NCI-H128 (cell line): Measurements from ENCODE around the gene MYBPH.

Experiments
- DNase-seq: peaks from one replicate; lab custom pipeline; 2025; ENCODE audit not compliant: unreplicated experiment; lab: John Stamatoyannopoulos, UW

MYBPH gene, protein sequence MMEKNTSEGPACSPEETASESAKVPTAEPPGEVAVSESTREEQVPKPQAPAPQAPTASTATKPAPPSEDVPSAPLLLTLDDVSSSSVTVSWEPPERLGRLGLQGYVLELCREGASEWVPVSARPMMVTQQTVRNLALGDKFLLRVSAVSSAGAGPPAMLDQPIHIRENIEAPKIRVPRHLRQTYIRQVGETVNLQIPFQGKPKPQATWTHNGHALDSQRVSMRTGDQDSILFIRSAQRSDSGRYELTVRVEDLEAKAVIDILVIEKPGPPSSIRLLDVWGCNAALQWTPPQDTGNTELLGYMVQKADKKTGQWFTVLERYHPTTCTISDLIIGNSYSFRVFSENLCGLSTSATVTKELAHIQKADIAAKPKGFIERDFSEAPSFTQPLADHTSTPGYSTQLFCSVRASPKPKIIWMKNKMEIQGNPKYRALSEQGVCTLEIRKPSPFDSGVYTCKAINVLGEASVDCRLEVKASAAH

DNA sequence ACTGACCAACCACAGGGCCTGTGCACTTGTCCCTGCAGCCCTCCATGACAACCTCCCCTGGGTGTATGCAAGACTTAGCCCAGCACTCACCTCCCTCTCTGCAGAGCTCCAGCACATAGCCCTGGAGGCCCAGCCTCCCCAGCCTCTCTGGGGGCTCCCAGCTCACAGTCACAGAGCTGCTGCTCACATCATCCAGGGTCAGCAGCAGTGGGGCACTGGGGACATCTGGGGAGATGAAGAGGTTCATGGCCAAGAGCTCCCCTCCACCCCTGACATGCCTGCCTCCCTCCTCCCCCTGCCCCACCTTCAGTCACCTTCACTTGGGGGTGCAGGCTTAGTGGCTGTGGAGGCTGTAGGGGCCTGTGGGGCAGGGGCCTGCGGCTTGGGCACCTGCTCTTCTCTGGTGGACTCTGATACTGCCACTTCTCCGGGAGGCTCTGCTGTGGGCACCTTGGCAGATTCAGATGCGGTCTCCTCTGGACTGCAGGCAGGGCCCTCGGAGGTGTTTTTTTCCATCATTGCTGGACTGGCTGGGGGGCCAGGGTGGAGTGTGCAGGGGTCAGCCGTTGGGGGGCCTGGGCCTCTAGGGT, at the start of gene MYBPH:
Gene MYBPH (minus strand): TSS at position 590 of the 590 bp plus-strand sequence. CDS start 71 bp downstream, at position 519.
- DNase-seq, result no peak

DNA sequence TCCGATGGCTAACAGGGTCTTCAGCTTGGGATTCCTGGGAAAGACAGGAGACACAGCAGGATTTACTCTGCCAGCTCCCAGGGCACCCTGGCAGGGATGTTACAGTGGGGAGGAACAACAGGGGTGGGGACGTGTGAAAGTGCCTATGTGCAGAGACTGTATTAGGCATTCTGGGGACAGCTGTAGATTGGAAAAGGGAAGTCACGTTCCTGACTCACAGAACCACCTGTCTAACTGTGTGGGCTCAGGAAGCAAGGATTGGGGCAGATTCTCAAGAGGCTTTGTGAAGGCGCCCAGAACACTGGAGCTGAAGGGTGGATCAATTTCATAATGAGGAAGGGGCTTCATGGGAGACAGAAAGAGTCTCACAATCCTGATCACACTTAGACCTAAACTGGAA, 49.4 kb upstream of the MYBPH start:
- DNase-seq, result no peak

DNA sequence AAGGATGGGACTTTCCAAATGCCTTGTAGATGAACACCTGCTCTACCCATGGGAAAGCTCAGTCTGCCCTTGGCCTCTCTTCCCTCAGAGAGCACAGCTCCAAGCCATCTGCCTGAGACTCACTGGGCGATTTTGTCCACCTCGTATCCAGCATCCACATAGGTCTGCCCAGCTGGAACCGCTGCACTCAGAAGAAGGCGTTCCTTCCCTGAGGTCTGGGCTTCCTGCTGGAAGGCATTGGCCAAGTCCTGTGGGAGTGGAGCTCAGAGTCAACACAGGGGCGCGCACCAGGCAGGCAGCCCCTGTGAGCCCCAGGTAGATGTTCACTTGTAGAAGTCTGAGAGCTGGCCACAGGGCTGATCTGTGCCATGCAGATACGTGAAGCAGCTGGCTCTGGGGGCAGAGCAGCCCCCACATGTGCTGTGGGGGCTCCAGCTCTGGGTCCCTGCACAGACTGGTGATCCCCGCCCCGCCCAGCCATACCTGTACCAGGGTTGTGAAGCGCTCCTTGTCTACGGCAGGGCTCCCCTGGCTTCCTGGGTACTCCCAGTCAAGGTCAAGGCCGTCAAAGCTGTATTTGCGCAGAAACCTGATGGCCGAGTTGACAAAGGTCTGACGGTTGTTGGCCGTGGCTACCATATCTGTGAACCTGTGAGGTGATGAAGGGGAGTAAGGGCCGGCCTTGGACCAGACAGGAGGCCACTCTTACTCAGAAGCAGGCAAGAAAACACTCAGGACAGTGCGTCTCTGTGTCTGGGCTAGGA, 47.6 kb upstream of the MYBPH start:
- no peak for DNase-seq

DNA sequence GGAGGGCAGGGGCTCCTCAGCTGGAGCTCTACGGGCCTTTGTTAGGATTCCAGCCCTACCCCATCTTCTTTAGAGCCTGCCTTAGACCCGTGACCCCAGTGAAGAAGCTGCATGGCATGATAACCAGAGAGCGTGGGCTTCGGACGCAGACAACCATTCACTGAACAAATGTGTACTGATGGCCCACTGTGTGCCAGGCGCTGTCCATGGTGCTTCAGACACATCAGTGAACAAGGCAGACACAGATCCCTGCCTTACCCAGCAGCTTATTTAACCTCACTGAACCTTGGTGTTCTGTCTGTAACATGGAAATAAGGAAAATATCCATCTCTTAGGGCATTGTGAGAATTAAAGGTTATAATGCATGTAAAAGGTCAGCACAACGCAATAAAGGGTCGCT, 44.3 kb upstream of the MYBPH start:
- no peak for DNase-seq

DNA sequence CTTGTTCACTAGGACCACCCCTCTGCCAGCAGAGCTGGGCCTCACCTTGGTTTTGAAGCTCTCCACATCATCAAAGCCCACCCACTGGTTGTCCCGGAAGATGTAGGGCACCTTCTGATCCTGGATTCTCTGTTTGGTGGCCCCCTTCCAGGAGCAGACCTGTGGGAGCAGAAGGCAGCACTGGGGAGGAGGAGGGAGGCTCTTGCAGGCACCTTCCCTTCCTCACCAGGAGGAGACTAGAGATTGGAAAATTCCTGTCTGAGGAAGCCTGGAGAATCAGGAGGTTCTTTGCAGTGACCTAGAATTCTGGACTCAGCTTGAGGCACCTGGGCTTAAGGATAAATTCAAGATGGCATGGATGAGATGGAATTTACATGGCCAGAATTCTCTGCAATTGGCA, 43.5 kb upstream of the MYBPH start:
- no peak for DNase-seq

DNA sequence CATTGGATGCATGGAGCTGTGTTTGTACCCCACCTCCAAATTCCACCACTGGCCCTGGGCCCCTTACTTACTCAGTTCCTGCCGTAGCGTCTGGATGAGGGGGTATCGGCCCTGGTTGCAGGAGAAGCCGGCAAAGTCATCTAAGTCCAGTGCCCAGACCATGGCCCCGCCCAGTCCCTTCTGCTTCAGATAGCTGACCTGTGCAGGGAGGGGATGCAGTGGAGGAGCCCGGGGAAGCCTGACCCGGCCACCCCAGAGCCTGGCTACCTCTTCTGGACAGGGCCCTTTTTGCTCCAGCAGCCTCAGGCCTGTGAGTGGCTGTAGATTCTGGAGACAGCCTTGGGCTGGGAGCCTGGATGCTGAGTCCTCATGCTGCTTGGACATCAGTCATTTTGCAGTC, 42.0 kb upstream of the MYBPH start:
- DNase-seq, result no peak

DNA sequence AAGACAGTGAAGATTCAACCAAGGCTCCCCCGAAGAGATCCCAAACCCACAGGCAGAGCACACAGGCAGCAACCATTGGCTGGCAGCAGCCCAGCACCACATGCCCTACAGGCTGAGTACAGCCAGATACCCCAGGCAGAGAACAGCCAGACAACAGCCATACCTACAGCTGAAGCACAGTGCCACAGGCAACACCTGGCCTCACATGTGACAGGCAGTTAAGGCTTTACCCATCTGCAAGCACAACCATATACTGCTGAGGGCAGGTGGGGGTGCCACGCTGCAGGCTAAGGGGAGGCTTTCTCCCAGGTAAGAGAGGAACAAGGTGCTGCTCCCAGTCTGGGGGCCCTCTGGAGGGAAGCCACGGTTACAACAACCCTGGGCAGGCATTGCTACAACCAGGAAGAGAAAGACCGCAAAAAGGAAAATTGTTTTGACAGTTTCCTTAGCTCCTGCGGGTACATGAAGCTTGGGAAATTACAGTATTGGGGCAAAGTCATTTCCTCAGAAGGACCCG, 41.6 kb upstream of the MYBPH start:
- DNase-seq, result no peak

DNA sequence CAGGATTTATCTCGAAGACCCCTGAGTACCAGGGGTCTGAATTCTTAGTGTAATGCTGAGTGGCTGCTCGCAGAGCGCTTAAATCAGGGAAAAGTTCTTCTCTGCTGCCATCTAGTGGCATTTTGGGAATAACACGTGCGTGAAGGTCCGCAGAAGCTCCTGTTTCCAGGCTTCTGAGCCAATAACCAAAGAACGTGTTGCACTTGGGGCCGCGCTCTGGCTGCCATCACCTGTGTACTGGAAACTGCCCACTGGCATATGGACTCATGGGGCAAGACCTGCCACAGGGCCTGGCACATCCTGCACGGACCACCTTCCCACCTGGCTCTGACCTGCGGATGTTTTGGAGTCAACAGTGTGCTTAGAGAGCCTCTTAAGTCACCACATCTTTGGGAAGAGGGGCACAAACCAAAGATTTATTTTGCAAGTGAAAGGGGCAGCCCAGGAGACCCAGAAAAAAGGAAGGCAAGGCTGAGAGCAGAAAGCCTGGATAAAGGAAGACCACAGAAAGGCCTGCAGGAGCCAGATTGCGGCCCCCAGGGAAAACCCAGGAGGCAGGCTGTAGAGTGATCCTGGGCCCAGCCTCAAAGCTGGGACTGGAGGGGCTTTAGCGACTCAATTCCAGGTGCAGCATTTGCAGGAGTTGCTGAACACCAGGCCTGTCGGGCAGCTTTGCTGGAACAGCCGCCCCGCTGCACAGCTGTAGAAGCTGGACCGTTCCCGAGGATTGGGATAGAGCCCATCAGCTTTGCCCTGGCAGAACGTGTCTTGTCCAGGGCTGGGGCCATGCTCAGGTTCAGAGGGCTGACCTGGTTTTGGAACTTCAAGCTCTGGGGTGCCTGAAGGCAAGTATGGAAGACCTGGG, 40.9 kb upstream of the MYBPH start:
- DNase-seq, result peak; percentile 92

DNA sequence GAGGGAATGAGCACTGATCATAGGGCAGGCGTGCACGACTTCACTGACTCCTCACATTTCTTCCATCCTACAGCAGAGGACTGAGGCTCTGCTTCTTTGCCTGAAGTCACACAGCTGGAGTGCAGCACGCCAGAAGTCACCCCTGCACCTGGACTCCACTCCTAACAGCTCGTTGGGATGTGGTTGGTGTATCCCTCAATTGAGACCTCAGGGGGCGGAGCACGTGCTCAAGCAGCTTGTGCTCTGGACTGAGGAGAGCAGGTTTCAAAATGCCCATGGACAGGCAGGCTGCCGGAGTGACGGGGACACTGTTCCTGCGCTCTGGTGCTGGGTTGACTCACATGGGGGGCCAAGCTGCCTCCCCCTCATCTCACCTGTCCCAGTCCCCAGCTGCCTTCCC, 39.9 kb upstream of the MYBPH start:
- no peak for DNase-seq

DNA sequence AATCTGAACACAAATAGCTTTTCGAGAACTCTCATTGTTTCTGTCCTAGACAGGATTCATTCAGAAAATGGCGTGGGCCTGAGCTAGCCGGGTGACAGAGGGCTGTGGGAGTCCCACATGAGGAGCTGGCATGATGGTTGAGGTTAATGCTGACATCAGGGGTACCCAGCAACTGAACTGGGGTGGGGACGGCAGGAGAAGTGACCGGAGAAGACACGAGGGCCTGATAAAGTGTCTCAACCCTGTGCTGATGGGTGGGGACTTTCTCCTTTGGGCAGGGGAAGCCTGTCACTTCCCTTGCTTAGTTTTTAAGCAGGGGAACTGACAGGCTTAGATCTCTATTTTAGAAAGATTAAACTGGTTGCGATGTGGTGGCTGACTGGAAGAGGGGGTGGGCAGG, 39.2 kb upstream of the MYBPH start:
- no peak for DNase-seq

DNA sequence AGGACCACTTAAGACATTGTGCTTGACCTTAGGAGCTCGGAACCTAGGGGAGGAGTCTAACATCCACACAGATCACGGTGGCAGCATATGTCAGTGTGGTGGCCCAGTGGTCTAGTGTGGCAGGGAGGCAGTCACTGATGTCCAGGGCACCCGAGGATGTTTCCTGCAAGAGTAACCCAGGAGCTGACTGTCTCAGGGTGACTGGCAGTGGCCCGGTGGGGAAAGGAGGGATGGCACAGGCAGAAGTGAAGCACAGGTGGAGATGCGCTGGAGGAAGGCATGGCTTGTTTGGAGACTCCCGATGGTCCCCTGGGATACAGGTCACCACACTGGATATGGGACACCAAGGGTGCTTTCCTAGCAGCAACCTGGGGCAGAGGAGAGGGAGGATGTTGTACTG, 37.5 kb upstream of the MYBPH start:
- no peak for DNase-seq

DNA sequence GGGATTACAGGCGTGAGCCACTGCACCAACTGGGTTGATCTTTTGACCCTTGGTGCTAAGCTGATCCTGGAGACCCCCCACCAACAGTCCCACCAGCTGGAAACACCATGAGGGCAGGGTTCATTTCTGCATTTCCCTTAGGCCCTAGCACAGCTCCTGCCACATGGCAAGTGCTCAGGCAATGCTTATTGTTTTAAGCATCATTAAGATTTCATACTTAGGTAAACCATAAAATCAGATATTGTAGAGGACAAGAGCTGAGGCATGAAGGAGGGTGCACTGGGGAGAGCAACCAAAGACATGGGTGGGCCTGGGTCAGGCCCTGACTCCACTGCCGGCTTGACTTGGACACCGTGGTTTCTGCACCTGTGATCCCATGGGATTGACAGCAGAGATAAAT, 36.2 kb upstream of the MYBPH start:
- no peak for DNase-seq

DNA sequence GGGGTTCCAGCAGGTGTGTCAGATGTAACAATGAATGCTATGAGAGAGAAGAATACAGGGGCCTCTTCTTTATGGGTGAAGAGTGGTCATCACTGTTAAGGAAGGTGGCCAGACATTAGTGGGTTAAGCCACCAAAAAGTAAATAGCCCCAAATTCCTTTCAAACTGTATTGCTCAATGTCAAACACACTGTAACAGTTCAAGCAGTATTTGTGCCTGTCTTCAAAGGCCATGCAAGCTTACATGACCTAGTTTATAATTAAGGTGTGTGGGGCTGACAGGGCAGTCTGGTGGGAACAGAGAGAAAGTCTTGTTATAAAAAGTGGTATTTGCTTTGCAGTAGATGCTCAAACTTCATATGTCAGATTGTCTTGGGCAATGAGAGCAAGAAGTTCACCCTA, 35.4 kb upstream of the MYBPH start:
- no peak for DNase-seq

DNA sequence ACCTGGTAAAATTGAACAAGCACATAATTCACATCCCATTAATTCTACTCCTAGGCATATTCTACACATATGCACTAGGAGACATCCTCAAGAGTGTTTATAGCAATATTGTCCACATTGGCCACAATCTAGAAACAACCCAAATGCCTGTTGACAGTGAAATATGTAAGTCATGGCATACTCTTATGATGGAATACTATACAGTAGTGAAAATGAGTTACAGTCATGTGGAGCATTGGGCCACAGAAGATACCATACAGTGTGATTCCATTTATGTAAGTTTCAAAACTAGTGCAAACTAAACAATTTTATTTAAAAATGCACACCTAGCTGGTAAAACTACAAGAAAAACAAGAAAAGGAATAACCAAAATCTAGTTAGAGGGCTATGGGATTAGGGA, 34.7 kb upstream of the MYBPH start:
- DNase-seq, result no peak

DNA sequence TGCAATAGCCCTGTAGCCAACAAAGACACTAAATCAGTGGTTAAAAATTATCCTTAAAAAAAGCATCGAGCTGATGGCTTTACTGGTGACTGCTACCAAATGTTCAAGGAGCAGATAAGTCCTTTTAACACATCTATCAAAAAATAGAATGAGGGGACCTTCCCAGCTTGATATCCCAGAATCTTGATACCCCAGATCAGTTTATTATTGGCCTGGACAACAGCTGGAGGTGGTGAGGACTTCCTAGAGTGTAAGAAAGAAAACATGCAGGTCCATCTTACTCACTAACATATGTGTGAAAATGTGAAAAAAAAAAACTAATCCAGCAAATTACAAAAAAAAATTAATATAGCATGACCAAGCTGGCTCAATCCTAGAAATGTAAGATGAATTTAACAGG, 32.6 kb upstream of the MYBPH start:
- DNase-seq, result no peak

DNA sequence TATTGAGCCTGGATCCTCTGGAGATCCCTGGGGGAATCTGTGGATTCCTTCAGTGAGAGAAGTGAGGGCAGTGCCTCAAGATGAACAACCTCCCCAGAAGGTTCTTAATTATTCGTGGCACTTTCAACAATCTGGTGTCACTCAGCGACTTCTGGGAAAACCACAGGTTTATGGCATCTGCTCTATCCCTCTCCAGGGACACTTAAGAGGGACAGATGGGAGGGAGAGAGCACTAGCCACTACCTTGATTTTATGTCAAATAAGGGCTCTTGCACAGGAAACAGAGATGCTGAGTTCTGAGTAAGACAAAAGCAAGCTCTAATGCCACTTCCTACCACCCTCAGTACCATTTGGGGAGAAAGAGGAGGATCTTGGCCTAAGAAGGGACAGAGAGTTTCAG, 32.1 kb upstream of the MYBPH start:
- DNase-seq, result no peak

DNA sequence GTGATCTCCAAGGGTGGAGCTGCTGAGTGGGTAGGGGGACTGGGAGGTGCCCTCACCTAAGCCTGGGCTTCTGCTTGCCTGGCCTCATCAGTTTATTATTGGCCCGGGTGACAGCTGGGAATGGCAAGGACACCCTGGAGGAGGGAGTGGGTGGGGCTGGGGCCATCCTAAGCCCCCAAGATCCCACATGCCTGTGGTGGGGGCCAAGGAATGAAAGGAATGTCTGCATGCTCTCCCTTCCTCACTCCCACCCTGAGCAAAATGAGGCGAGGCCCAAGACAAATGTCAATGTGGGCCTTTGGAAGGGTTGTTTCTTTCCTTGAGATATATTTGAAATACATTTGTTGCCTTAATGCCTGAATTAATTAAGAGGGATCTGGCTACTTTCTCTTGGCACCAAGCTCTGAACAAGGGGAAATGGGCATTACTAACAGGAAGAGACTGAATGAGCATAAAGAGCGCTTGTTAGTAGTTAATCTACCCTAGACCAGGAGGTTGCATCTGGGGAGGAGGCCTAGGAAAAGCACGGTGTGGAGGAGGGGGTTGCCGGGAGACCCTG, 30.6 kb upstream of the MYBPH start:
- no peak for DNase-seq

DNA sequence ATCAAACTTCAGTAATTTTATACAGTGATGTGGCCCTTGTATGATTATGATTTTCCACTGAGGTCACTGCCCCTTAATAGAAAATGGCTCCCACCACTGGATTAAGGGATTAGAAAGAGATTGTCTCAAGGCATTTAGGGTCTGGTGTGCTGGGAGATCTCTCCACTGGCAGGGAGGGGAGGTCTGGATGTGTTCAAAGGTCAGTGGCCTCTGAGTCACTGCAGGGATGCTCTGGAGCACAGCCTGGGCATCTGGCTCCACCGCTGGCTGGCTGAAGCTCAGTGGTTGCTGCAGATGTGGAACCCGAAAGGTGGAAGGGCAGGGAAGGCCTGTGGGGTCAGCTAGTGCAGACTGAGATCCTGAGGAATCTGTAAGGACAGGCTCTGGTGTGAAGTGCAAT, 29.1 kb upstream of the MYBPH start:
- DNase-seq, result no peak

DNA sequence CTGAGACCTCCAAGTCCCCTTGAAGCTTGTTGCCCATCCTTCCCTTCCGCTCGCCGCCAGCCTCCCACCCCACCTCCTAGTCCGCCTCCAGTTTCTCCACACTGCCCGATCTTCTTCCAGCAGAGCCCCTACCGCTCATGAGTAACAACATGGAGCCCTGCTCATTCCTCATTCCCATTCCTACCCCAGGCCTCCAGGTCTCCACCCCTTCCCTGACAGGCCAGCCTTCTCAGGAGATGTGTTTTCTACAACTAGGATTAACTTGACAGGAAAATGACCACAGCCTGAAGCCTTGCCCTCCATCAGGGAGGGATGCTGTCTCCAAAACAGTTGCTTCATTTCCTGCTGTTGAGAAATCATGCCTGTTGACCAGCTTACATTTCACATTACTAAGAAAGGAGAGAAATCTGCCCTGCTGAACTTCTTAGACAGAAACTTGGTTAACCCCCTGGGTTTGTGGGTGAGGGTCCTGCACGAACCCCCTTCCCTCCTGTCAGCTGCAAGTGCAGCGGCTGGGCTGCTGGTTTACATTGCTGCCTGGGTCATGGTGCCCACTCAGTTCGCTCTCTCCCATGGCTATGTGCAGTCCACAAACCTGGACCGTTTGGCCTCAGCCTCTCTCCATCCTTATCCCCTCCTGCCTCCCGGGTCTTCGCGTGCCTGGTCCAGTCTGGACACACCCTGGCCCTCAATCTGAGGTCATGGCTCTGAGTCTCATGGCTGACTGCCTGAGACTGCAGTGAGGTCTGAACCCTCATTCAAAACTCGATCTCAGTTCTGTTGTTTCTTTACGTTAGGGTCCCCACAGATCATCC, 27.0 kb upstream of the MYBPH start:
- no peak for DNase-seq
